HG03095 (cell line): Measurements from ENCODE around the gene SOCS2.
"Not testable (repeated sequence)": the region's sequence is repeated elsewhere in the genome, so short reads cannot be mapped to it uniquely, and the experiment has no call there.

ENCODE experiments used
- ATAC-seq: cut with Tn5 transposase; IDR thresholded peaks from one replicate; pipeline ENCODE4 v1.9.1; 2021; ENCODE audit warnings: moderate library complexity; ENCODE audit not compliant: unreplicated experiment

SOCS2 gene, protein sequence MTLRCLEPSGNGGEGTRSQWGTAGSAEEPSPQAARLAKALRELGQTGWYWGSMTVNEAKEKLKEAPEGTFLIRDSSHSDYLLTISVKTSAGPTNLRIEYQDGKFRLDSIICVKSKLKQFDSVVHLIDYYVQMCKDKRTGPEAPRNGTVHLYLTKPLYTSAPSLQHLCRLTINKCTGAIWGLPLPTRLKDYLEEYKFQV

DNA sequence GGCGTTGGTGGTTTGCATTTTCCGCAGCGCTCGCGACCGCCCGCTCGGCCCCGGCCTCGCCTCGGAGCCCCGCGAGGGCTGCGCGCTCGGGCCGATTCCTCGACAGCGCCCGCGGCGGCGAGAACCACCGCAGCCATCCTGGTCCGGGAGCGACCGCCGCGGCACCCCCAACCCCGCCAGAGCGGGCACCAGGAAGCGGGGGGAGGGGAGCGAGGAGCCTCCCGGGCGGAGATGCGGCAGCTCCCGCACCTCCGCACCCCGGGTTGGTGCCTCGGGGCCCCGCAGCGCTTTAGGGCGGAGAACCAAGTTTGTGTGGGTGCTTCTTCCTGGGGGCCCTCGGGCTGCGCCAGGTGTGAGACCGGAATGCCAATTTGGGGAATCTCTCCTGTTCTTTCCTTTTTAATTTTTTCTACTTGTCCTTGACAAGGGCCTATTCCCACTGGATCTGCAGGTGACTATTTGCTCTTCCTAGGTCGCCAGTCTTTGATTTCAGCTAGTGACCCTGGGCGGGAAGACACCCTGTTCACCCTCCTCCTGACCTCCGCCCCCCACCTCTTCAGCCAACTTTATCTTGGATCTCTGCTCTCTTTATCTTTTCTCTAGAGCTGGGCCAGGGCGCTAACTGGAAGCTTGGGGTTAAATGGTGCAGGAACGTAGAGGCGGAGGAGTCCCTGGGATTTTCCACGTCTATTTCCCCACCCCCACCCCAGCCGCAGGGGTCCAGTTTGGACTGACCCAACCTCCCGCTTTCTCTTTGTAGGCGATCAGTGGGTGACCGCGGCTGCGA is at the start of gene SOCS2:
SOCS2 (plus strand) TSS at position 751 of the 787 bp plus-strand sequence. CDS start 223 bp downstream, outside the sequence.
- ATAC-seq, result no peak

DNA sequence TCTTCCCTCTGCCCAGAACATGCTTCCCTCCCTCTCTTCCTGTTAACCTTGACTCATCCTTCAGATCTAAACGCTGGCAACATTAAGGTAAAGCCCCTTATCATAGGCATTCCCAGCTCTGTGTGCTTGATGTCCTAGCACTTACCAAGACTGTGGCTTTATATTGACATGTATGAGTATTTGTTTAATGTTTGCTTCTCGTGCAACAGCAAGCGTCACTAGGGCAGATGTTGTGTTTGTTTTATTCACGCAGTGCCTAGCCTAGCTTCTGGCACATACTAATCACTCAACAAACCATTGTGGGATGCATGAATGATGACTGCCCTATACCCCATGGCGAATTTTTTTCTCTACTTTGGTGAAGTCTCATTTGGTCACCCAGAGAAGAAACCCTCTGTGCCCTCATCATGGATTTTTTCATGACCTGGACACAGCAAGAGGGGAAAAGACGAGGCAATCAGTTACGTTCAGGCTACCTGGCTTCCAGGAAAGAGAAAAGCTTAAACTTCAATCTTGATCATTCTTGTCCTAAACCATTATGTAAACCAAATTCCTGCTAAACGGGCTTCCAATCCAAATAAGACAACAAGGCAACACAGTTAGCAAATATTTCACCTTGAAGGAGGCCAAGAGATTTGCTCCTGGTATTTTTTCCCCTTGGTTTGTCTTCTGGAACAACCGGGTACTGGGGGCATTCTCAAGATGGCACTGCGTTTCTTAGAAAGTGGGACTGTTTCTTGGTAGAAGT is 47.9 kb upstream of the SOCS2 start:
- ATAC-seq, result no peak

DNA sequence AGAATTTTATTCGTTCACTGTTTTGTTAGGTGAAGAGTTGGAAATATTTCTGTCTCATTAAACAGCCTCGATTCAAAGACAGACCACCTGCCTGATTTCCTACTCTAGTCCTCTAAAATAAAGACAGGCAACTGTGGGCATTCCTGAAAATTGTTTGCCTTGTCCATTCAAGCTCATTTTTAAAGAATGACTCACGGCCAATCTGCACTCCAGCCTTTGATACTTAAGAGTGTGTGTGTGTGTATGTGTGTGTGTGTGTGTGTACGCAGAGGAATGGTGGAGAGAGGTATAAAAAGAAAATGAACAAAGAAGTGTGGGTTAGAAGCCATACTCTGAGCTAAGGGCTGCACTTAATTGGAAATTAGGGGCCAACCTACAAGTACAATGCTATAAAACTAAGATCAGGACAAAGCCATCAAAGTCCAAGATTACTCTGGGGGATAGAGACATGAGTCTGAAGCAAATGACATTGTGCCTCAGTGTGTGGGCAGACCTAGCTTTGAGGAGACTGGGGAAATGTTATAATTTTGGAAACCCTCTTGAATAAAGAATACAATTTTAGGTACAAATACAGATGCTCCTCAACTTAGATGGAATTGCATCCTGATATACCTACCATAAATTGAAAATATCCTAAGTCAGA is 45.6 kb upstream of the SOCS2 start:
- ATAC-seq, result no peak

- no peak for ATAC-seq
Measured at GRCh38 chr12:93530358-93530757, 42.1 kb upstream of the SOCS2 start.

GRCh38 chr12:93533310-93533709 is 39.2 kb upstream of the SOCS2 start:
- no peak for ATAC-seq

DNA sequence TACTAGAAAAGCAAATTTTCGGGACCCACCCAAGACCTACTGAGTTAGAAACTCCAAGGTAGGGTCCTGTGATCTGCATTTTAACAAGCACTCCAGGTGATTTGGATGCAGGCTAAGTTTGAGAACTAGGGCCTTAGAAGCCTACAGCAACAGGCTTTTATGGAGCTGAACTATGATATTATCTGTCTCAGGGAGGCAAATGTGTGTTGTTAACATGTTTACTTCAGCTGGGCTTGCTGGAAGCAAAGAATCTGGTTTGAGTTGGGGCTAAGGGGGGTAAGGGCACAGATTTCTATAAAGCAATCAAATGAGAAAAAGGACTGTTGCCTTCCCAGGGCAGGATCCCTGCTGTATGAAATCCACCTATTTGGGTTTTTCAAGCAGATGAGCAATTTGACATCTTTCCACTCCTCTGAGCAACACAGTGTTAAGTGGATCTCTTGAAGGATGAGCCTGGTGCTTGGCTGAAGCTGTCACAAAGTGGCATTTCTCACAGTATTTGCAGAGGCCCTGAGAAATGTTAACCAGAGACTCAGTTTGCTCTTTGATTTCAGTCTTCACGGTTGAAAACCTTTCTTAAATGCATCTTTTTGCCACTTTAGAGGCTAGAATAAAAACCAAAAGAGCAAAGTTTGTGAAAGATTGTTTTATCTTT is 36.2 kb upstream of the SOCS2 start:
- no peak for ATAC-seq

GRCh38 chr12:93536766-93537488 is 35.5 kb upstream of the SOCS2 start:
- ATAC-seq, result peak; percentile 79

- no peak for ATAC-seq
Measured at GRCh38 chr12:93537769-93538168, 34.7 kb upstream of the SOCS2 start.

- ATAC-seq, result no peak
Measured at GRCh38 chr12:93539821-93540220, 32.7 kb upstream of the SOCS2 start.

DNA sequence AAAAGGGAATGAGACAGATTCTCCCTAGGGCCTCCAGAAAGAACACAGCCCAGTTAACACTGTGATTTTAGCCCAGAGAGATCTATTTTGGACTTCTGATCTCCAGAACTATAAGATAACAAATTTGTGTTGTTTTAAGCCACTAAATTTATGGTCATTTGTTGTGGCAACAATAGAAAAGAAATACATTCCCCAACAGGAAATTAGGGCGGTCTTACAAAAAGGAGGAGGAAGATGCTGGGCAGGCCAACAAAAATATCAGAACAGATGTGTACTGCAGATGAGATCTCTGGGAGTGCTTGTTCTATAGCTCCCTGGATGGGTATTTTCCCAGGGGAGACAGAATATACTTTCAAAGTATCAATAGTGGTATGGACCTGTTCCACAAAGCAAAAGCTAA is 32.0 kb upstream of the SOCS2 start:
- ATAC-seq, result no peak

DNA sequence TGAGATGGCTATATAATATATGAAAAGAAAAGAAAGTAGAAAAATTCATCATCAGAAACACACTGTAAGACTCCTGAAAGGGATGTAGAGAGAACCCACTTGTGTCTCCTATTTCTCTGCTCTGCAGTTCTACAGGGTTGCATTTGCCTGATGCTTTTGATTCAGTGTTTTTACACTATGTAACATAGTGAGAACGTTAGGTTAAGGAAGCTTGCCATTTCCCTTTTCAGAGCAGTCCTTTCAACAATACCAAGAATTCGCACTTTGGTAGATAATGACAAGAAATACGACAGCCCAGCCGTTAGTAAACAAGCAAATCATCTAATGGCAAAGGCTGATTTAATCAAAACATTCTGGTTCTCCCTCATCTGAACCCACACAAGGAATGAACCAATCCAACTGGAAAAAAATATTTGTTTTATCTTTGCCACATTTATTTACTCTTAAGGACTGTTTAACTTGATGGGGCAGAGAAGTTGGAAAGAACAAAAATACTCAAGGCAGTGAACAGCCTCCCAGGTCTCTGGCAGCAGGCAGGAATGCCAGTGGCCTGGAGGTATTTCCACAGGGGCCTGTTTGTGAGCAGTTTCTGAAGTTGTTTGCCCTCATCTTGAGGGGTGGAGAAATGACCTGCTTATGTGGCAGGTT is 30.8 kb upstream of the SOCS2 start:
- ATAC-seq, result no peak

DNA sequence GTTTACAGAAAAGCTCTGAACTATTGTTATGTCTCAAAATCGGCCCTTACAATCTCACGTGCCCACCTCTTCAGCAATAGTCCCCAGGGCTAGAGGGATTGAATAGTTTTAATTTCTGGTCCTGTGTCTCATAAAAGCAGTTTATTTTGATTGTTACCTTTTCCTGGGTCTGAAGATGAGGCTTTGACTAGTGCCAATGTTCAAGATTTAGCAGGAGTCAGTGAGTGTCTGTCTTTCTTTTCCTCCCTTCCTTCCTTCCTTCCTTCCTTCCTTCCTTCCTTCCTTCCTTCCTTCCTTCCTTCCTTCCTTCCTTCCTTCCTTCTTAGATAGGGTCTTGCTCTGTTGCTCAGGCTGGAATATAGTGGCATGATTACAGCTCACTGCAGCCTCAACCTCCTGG is 24.7 kb upstream of the SOCS2 start:
- no peak for ATAC-seq

- no peak for ATAC-seq
Measured at GRCh38 chr12:93549174-93549573, 23.3 kb upstream of the SOCS2 start.

GRCh38 chr12:93550748-93551611 is 21.5 kb upstream of the SOCS2 start:
- ATAC-seq, result no peak

- ATAC-seq, result no peak
Measured at GRCh38 chr12:93552427-93552826, 20.0 kb upstream of the SOCS2 start.

DNA sequence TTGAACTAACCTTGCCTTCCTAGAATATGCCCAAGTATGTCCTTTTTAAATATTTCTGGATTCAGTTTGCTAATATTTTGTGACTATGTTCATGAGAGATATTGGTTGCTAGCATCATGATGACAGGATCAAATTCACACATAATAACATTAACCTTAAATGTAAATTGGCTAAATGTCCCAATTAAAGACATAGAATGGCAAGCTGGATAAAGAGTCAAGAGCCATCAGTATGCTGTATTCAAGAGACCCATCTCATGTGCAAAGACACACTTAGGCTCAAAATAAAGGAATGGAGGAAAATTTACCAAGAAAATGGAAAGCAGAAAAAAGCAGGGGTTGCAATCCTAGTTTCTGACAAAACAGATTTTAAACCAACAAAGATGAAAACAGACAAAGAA is 14.6 kb upstream of the SOCS2 start:
- not testable (repeated sequence) for ATAC-seq

DNA sequence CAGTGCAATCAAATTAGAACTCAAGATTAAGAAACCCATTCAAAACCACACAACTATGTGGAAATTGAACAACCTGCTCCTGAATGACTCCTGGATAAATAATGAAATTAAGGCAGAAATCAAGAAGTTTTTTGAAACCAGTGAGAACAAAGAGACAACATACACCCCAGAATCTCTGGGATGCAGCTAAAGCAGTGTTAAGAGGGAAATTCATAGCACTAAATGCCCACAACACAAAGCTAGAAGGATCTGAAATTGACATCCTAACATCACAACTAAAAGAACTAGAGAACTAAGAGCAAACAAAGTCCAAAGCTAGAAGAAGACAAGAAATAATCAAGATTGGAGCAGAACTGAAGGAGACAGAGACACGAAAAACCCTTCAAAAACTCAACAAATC is 13.8 kb upstream of the SOCS2 start:
- ATAC-seq, result not testable (repeated sequence)

GRCh38 chr12:93563807-93564538 is 8.5 kb upstream of the SOCS2 start:
- ATAC-seq, result no peak
